GM19463 (cell line): ENCODE measurements around the gene NUAK1.

ENCODE experiments used
- ATAC-seq: cut with Tn5 transposase; IDR thresholded peaks from one replicate; pipeline ENCODE4 v1.9.1; 2021; ENCODE audit warnings: mild to moderate bottlenecking, moderate library complexity; ENCODE audit not compliant: unreplicated experiment

The NUAK1 gene

DNA sequence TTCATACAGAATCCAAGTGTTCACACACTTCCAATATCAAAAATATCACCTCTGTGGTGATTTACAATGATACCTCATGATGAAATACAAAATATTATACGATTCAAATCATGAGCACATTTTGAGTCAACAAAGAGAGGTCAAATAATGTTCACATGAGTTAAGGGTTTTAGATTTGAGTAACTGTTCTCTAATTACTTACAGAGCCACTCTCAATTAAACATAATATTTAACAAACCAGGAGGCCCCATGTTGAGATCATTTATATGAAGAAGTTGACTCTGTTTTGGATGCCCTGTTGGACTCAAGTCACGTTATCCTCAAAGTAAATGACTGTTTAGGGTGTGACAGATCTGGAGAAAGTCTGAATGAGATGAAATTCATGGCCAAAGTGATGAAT, 53.5 kb downstream of the NUAK1 start:
- ATAC-seq, result no peak

DNA sequence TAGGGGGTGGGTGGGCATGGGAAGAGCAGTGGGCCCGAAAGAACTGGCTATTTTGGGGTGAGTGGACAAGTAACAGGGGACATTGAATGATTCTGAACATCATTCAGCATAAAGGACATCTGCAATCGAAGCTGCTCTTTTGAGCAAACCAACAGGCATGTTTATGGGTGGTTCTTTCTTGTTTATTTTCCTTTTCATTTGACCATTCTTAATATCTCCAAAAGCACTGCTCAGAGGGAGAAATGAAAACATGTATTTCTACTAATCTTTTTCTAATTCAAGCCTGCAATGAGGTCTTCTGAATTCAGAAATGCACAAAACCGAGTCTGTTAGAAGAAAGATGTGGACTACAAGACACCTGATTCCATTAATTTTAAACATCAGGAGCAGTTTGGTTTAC, 54.0 kb downstream of the NUAK1 start:
- ATAC-seq, result no peak

DNA sequence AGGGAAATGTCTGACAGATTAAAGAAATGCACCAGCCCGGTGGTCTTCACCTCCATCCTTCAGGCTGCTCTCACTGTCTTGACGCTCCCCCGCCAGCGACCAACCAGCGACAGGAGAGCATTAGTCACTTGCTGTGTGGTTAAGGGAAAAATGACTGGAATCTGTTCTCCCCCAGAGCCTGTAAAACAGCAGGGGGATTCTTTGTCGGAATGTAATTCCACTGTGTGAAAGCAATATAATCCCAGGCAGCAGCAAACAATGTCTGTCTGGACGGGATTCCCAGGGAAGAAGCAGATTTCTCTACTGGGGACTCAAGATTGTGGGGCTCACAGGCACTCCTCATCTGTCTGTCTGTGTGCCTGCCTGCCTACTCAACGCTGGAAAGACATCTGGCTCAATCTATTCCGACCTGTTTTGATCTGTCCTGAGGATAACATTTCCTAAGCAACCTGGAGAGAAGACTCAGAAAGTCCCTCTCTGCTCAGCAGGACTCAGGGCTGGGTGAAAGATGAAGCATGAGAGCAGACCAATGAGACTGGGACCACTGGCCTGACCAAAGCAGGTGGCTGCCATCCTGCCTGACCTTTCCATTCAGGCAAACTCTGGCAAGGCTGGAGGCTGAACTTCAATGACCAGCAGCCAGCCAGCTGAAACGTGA, 54.6 kb downstream of the NUAK1 start:
- no peak for ATAC-seq

DNA sequence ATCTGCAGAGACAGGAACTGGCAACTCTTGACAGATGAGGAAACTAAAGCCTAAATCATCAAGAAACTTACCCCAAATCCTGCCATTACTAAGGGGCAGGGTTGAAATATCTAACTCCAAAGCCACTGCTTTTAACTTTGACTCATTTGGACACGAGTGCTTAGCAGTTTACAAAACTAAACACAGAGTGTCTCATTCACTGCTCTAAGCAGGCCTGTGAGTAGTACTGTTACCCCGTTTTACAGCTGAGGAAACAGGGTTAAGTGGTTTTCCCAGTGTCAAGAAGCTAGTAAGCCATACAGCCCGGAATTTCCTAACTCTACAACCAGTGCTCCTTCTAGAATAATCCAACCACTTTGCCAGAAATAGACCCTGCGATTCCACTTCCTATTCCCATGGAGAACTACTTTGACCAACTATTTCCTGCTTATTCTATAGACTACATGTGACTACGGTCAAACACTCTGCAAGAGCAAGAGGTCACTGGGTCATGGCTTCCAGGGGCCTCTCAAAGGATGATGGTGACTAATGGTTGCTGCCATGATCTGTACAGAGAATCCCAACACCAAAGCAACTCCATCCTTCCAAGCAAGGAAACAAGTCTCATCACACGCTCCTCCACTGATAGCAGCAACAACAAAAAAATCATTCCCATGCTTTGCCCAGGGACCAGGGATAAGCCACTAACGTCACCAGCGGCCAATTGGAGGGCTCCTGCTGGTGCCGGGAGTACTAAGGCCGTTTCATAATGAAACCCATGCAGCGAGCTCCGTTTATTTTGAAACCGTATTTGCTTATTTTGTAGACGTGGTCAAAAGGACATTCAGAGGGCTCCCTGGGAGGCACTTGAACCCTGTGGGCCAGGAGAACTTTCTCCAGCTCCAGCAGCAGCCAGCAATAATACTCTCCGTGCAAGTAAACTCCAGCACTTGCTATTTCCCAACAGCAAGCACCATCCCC, 56.3 kb downstream of the NUAK1 start:
- no peak for ATAC-seq

DNA sequence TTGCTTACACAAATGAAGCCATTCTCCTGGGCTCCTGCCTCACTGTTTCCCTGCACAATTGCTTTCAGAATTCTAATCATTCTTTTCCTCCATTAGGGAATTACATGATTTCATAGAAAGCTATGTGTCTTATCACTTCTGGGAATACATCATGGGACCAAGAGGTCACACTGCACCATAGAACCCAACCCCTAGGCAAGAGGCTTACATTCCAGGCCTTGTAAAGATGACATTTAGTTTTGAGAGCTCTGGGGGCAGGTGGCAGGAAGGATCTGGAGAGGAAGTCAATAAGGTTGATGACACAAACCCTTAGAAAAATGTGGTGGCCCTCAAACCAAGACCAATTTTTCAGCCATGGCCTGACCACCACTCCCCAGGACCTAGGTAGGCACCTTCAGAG, 57.1 kb downstream of the NUAK1 start:
- no peak for ATAC-seq

DNA sequence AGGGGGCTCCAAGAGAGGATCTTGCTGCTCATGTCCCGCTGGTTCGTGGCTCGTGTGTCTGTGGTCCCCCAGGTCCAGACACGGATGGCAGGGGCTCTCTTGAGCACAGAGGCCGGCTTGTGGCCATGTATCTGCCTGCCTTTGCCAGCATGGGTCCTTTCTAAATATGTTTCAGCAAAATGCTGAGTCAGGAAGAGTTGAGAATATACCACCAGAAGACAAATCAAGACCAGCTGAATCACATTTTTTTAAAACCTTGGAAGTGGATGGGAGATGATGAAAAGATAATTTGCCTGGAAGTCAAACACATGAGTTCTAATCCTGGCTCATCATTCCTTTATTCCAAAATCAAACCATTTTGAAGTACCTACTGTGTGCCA, 58.0 kb downstream of the NUAK1 start:
- no peak for ATAC-seq

DNA sequence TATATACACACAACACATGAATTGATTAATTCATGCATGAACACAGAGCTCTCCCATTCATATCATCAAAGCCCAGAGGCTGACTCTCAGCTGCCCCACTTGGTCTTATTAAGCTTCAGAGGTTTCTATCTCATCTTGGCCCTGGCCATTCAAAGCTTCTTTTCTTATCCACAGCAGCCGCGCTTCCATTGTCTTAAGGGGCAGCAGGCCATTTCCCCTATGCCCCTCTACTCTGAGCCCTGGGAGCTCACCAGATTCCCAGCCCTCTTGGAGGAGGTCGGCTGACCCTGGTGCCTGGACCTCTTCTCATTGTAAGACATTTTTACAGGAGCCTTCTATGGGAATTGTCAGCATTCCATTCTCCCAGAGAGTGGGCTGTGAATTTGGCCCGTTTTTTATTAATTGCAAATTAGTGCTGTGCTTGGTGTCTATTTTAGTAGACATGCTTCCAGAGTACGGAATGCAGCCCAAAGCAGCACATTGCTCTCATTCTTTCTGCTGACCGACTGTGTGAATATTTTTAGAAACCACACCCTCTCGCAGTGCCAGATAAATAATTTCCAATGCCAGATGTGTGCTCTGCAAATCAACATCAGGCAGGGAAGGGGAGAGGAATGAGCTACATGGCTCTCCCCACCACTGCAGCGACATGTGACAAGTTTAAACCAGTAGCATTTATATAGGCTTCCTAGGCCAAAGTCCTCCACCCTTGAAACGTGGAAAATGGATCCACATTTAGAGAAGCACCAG, 58.5 kb downstream of the NUAK1 start:
- no peak for ATAC-seq

DNA sequence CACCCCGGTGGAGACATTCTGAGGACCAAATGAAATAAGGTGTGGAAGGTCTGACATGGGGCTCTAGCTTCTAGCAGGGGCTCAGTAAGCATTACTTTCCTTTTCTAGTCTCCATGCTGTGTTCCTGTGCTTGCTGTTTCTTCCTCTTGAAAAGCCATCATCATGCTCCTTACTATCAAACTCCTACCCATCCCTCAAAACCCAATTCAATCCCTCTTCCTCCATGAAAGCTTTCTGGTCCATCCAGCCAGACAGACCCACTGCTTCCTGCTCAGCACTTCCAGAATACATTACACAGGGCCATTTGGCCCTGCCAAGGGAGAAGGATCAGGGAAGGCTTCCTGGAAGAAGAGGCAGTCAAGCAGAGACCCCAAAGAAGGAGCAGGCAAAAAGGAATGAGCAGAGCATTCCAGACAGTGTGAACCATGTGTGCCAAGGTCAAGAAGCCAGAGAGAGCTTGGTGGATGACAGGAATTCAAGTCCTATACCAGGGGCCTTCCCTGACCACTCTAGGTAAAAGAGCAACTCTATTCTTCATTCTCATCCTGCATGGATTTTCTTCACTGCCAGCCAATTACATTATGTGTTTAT, 59.5 kb downstream of the NUAK1 start:
- no peak for ATAC-seq

DNA sequence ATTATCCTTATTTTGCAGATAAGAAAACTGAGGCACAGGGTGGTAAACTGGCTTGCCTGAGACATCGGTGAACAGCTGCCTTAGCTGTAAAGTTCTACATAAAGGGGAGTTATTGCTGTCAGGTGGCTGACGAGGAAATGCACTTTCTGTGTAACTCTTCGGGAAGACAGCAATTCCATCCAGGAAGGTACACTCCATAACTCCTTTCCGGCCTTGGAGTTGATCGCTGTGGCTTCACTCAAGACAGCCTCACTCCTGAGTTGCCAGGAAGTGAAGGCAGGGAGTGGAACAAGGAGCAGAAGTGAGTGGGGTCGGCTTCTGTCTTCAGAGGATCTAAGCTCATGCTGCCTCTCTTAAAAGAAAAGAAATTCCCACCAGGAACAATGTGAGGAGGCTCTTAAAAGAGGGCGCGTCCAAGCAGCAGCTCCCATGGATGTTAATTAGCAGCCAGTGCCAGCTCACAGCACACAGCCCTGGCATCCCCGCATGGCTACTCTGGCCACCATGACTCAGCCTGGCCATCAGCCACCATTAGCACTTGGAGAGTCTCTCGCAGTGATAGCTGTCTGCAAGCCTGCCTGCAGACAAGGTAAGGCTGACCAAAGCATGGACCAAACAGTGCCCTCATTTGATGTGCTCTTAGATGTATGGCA, 60.3 kb downstream of the NUAK1 start:
- no peak for ATAC-seq

DNA sequence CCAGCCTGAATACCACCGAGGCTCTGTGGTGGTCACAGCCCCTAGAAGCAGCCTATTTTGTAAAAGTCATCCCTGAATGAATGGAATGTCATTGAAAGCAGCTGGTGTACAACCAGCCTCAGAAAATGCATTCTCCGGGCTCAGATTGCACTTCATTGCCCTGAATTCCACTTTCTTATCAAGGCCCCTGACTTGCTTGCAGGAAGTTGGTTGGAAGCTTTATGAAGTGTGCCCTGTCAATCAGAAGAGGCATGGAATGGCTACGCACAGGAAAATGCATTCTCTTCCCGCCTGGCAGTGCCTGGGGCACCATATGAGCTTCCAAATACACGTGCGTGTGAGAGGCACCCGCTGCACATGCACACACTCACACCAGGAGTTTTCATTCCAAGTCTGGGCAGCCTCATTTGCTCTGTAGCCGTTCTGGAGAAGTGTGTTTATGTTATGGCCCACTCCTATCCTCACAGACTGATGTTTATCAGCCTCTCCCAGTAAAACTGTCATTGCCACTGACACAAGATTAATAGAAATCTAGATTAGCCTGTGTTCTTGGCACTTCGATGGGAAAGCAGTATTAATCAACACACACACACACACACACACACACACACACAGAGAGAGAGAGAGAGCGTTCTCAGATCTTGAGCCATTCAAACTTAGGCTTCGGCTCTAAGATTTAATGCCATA, 63.9 kb downstream of the NUAK1 start:
- no peak for ATAC-seq

DNA sequence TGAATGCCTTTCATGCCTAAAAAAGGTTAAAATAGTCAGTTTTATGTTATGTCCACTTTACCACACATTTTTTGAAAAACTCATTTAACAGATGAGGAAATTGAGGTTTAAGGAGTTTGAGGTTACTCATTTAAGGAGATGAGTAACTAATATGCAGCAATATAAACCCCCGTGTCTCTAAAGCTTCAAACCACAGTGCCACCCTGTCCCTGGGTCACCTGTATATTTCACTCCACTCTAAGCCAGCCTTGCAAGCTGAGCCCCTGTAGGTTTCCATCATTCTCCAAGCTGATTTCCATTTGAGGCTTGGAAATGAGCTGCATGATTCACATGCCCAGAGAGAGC, 64.4 kb downstream of the NUAK1 start:
- ATAC-seq, result no peak

DNA sequence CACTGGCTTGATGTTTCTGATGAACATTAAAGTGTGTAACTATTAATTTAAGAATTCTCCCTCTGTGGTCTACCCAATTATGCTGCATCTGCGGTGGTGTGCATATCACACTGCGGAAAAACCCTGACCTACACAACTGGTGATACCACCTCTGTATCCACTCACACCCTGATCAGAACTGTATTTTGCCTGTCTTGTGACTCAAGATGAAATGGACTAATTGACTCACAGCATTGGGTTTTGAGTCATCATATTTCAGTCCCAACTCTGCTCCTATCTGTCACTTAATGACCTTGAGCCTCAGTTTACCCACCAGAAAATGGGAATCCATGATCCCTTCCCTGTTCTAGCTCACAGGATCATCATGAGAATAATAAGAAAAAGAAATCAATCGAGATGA, 65.6 kb downstream of the NUAK1 start:
- no peak for ATAC-seq

DNA sequence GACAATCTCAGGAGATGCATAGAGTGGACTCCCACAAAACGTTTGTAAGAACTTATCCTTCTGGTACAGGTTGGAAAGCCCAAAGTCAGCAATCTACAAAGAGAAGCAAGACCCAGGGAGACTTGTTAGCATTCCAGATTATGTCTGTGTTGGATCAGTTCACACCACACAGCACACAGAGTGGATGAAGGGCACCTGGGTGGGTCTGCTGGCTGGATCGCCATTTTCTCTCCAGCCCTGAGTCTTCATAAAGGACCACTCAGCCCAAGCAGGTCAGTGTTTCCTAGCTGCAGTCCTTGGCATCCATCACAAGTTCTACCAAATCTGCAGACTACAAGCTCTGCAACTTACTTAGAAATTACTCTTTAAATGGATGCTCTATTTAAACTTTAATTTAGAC, 66.0 kb downstream of the NUAK1 start:
- no peak for ATAC-seq

DNA sequence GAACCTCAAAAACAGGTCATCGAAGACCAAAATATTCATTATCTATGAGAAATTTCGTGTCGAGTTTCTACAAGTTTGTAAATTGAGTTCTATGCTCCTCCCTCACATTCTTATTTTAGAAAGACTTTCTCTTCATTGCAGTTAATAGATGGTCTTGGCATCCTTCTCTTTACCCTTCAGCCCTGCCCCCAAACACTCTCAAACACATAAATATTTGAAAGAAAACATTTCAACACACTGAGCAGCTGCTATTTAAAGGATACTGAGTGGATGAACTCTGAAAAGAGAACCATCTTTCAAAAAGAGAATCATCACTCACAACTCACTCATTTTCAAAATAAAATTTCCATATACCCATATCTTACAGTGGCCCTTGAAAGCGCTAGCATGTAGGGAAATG, 67.1 kb downstream of the NUAK1 start:
- ATAC-seq, result no peak

DNA sequence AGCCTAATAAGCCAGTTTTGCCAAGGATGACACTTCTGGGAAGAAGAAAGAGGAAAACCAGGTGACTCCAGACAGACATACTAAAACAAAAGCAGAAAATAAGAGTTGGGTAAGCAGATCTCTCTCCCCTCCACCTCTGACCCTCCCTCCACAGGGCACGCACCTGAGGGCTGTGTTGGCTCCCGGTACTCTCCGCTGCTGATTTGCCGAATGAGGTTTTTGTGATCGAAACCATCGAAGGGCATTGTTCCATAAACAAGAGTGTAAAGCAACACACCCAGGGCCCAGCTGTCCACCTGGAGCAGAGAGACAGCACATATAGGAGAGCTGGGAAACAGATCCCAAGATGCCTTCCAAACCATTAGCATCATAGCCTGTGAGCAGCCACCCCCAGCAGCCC, 68.1 kb downstream of the NUAK1 start:
- ATAC-seq, result no peak

DNA sequence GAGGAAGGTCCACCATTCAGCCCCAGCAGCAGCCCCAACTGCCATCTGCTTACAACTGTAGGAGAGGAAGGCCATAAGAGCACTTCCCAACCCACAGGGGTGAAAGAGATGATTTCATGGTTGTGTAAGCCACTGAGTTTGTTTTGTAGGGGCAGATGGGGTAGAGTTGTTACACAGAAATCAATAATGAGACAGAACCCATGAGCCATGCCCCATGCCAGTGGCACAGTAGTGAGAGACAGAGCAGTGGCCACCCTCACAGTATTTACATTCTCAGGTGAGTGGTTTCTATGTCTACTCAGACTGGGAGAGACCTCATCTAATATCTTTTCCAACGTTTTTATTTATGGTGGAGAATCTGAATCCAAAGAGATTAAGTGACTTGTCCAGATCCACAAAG, 68.6 kb downstream of the NUAK1 start:
- ATAC-seq, result no peak

DNA sequence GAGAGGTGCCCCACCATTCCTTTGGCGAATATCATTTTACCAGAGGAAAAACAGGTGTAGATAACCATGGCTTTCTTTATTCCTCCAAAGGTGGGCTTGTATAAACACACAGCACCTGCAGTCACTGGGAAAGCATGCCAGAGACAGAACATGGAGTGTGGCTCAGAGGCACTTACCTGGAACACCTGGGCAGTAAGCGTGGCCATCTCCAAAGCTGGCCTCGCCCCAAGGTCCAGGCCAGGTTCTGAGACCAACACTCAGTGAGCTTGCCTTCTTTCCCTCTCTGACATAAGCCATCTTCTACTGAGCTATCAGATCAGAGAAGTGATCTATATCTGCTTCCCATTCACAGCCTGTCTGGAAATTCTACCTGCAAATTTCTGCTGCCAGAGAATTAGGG, 70.5 kb downstream of the NUAK1 start:
- ATAC-seq, result no peak

DNA sequence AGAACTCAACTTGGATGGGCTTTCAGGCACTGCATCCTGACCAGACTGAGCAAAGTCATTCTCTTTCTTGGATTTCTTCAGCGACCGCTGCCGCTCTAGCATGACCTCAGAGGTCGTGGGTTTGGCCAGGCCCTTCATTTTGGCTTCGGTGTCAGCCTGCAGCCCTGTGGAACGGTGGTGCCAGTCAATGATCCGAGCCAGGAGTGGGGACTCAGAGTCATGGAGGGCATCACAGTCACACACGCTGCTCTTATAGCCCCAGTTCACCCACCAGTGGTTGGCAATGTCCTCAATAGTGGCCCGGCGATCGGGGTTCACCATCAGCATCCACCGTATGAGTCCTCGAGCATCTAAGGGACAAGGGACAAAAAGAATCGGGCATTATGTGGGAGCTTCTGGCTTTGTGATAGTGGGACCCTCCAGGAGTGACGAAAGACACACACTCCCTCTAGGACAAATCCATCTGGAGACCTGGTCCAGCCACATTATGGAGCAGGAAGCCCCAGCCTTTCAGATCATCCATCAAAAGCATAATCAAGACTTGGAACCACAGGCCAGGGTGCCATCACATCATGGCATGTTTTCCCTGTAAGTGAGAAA, 71.0 kb downstream of the NUAK1 start:
- no peak for ATAC-seq

DNA sequence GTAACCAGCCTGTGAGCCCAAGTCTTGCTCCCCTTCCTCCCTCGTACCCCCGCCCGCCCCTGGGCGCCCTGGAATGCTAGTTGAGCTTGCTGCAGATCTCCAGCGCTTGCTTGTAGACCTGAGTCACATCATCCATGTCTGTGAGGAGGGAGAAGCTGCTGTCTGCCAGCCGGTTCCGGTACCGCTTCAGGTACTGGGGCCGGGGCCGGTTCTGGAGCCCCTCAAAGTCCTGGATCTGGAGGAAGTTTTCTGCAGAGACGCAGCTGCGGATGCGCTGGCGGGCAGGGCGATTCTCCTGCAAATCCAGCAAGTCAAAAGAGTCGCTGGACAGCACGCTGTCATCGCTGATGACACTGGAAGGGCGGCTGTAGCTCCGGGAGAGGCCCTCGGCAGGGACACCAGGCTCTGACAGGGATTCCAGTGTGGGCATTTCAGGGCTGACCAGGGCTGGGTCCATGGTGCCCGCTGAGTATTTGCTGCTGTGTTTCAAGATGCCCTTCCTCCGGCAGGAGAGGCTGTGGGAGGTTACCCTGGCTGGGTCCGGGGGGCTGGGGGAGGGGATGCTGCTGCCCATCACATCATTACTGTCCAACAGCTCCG, 71.9 kb downstream of the NUAK1 start:
- ATAC-seq, result no peak
